Sigmoid colon (tissue), 4 donors: ENCODE measurements around the gene KLHL8.

Experiments
- EP300 ChIP-seq, 4 donors: sonication (generic); formaldehyde crosslinking; IDR thresholded peaks; one replicate each; pipeline ENCODE4 v1.6.1; 2017; ENCODE audit warnings: antibody characterized with exemption in 4 of 4
- POLR2A ChIP-seq, 2 donors: fragments of 450-650 bp; IDR thresholded peaks; one replicate each; pipeline ENCODE4 v1.6.1; 2016; ENCODE audit warnings: antibody characterized with exemption in 2 of 2, mild to moderate bottlenecking in 2 of 2, moderate library complexity in 2 of 2
- POLR2AphosphoS5 ChIP-seq, 4 donors: sonication (generic); formaldehyde crosslinking; IDR thresholded peaks; one replicate each; pipeline ENCODE4 v1.6.1; 2017; ENCODE audit warnings: antibody characterized with exemption in 4 of 4
- TF ChIP-seq, protein P1 (sequence below), 4 experiments: fragments of 450-650 bp in 3 of 4; fragments of 200-600 bp in 1 of 4; IDR thresholded peaks; one replicate each; pipeline ENCODE4 v1.5.1; 2016 to 2019; ENCODE audit warnings: antibody characterized with exemption in 4 of 4, mild to moderate bottlenecking in 3 of 4, moderate library complexity in 2 of 4

DNA sequence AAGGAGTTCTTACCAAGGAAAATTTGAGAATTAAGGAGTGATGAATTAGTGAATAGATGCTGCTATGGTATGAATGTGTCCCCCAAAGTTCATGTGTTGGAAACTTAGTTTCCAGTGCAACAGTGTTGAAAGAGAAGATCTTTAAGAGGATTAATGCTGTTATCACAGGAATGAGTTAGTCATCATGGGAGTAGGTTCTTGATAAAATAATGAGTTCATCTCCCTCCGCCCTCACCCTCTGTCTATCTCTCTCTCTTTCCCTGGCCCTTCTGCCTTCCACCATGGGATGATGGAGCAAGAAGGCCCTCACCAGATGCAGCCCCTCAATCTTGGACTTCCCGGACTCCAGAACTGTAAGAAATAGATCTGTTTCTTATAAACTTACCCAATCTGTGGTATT is 38.3 kb upstream of the KLHL8 start:
- TF ChIP-seq EP300 (IDR thresholded peaks at IDR 0.05) (no peak), POLR2AphosphoS5 (IDR thresholded peaks at IDR 0.05) (no peak), POLR2A (IDR thresholded peaks at IDR 0.05) (no peak)
- TF ChIP-seq, protein P1, sequence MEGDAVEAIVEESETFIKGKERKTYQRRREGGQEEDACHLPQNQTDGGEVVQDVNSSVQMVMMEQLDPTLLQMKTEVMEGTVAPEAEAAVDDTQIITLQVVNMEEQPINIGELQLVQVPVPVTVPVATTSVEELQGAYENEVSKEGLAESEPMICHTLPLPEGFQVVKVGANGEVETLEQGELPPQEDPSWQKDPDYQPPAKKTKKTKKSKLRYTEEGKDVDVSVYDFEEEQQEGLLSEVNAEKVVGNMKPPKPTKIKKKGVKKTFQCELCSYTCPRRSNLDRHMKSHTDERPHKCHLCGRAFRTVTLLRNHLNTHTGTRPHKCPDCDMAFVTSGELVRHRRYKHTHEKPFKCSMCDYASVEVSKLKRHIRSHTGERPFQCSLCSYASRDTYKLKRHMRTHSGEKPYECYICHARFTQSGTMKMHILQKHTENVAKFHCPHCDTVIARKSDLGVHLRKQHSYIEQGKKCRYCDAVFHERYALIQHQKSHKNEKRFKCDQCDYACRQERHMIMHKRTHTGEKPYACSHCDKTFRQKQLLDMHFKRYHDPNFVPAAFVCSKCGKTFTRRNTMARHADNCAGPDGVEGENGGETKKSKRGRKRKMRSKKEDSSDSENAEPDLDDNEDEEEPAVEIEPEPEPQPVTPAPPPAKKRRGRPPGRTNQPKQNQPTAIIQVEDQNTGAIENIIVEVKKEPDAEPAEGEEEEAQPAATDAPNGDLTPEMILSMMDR (IDR thresholded peaks at IDR 0.05): no peak
